GM19395 (cell line): ENCODE measurements around the gene NPL.

ENCODE experiments used
- ATAC-seq: cut with Tn5 transposase; IDR thresholded peaks from one replicate; pipeline ENCODE4 v1.9.1; 2021; ENCODE audit warnings: mild to moderate bottlenecking, moderate library complexity; ENCODE audit not compliant: unreplicated experiment

The NPL gene

GRCh38 chr1:182789138-182790076 is at the start of gene NPL:
NPL (plus strand) TSS chr1:182789773; CDS start chr1:182794372, 4,599 bp downstream.
- ATAC-seq: peak; percentile 88

- ATAC-seq: no peak
Observed at GRCh38 chr1:182740120-182740519, 49.5 kb upstream of the NPL start.

- no peak for ATAC-seq
Observed at GRCh38 chr1:182742780-182743179, 46.8 kb upstream of the NPL start.

- no peak for ATAC-seq
Observed at GRCh38 chr1:182752077-182752988, 37.2 kb upstream of the NPL start.

- ATAC-seq: no peak
Observed at GRCh38 chr1:182754087-182754486, 35.5 kb upstream of the NPL start.

- ATAC-seq: no peak
Observed at GRCh38 chr1:182754543-182755314, 34.8 kb upstream of the NPL start.

- ATAC-seq: no peak
Observed at GRCh38 chr1:182755632-182756031, 33.9 kb upstream of the NPL start.

GRCh38 chr1:182756423-182756822 is 33.1 kb upstream of the NPL start:
- ATAC-seq: no peak

GRCh38 chr1:182761396-182762395 is 27.9 kb upstream of the NPL start:
- no peak for ATAC-seq

GRCh38 chr1:182762536-182762935 is 27.0 kb upstream of the NPL start:
- no peak for ATAC-seq

GRCh38 chr1:182764029-182764727 is 25.4 kb upstream of the NPL start:
- no peak for ATAC-seq

GRCh38 chr1:182765391-182765790 is 24.2 kb upstream of the NPL start:
- ATAC-seq: no peak

GRCh38 chr1:182766050-182766449 is 23.5 kb upstream of the NPL start:
- no peak for ATAC-seq

- ATAC-seq: no peak
Observed at GRCh38 chr1:182766881-182767645, 22.5 kb upstream of the NPL start.

GRCh38 chr1:182768963-182769362 is 20.6 kb upstream of the NPL start:
- no peak for ATAC-seq

- no peak for ATAC-seq
Observed at GRCh38 chr1:182770232-182770631, 19.3 kb upstream of the NPL start.

GRCh38 chr1:182771187-182771984 is 18.2 kb upstream of the NPL start:
- ATAC-seq: no peak
